ENCODE results near the gene LTBP4. TPM values are rescaled to one million over a fixed set of nuclear protein-coding genes. Genes with fewer than 3 reads are reported as not detected.

The LTBP4 gene
- total RNA-seq, 1 experiment from 2014 or later = 75.4 TPM

- ChIA-PET POLR2A (no interaction called here), CTCF (interaction anchor here (0.6 kb wide), 1 partner anchor 526 kb away, joined by 9 read pairs; no protein-coding TSS in a partner anchor)
- no peak for TF ChIP-seq POLR2AphosphoS5 (IDR thresholded peaks at IDR 0.05; ENCODE audit: low read depth, low read length)
- no peak for TF ChIP-seq SIN3A (IDR thresholded peaks at IDR 0.05; ENCODE audit: borderline replicate concordance, insufficient read depth, low read depth, low read length)
- no peak for TF ChIP-seq TCF7L2 (IDR thresholded peaks at IDR 0.05; ENCODE audit: low read depth, low read length)
- TF ChIP-seq, protein P1, sequence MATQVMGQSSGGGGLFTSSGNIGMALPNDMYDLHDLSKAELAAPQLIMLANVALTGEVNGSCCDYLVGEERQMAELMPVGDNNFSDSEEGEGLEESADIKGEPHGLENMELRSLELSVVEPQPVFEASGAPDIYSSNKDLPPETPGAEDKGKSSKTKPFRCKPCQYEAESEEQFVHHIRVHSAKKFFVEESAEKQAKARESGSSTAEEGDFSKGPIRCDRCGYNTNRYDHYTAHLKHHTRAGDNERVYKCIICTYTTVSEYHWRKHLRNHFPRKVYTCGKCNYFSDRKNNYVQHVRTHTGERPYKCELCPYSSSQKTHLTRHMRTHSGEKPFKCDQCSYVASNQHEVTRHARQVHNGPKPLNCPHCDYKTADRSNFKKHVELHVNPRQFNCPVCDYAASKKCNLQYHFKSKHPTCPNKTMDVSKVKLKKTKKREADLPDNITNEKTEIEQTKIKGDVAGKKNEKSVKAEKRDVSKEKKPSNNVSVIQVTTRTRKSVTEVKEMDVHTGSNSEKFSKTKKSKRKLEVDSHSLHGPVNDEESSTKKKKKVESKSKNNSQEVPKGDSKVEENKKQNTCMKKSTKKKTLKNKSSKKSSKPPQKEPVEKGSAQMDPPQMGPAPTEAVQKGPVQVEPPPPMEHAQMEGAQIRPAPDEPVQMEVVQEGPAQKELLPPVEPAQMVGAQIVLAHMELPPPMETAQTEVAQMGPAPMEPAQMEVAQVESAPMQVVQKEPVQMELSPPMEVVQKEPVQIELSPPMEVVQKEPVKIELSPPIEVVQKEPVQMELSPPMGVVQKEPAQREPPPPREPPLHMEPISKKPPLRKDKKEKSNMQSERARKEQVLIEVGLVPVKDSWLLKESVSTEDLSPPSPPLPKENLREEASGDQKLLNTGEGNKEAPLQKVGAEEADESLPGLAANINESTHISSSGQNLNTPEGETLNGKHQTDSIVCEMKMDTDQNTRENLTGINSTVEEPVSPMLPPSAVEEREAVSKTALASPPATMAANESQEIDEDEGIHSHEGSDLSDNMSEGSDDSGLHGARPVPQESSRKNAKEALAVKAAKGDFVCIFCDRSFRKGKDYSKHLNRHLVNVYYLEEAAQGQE (IDR thresholded peaks at IDR 0.05; ENCODE audit: insufficient read depth in 1 of 2, low read depth in 2 of 2, low read length in 1 of 2) = no peak
- TF ChIP-seq, protein P2, sequence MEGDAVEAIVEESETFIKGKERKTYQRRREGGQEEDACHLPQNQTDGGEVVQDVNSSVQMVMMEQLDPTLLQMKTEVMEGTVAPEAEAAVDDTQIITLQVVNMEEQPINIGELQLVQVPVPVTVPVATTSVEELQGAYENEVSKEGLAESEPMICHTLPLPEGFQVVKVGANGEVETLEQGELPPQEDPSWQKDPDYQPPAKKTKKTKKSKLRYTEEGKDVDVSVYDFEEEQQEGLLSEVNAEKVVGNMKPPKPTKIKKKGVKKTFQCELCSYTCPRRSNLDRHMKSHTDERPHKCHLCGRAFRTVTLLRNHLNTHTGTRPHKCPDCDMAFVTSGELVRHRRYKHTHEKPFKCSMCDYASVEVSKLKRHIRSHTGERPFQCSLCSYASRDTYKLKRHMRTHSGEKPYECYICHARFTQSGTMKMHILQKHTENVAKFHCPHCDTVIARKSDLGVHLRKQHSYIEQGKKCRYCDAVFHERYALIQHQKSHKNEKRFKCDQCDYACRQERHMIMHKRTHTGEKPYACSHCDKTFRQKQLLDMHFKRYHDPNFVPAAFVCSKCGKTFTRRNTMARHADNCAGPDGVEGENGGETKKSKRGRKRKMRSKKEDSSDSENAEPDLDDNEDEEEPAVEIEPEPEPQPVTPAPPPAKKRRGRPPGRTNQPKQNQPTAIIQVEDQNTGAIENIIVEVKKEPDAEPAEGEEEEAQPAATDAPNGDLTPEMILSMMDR (IDR thresholded peaks at IDR 0.05) = no peak
- peaks cover 12% of the 10 kb centered on the region for H3K4me1 ChIP-seq (ENCODE audit: control insufficient read depth, insufficient read depth, low read length)
- no peak overlapping the region for H3K27ac ChIP-seq (ENCODE audit: low read length)
- peak; percentile 3 for ATAC-seq
- BruUV-seq (replicated peaks) = no TSS peak
- H3K36me3 ChIP-seq (ENCODE audit: control insufficient read depth, insufficient read depth, low read length) = no peaks in the 10 kb centered on the region
- DNase-seq (ENCODE audit: low read depth, low spot score) = no peak
- peak overlapping the region; percentile 45 to 62 for H3K4me3 ChIP-seq (ENCODE audit: low read depth in 2 of 2, low read length in 2 of 2)
- H3K9me3 ChIP-seq (ENCODE audit: control insufficient read depth, insufficient read depth, low read depth, low read length) = no peaks in the 10 kb centered on the region
- intact Hi-C loops (cut with micrococcal nuclease; ENCODE audit: unreplicated experiment) = no loop called here
- in situ Hi-C loops (cut with HindIII; ENCODE audit: low pct_unique_long_range_greater_than_20kb, low sequenced_read_pairs) = no loop called here
- no peaks in the 10 kb centered on the region for H3K27me3 ChIP-seq (ENCODE audit: control insufficient read depth, insufficient read depth, low read length)
These were observed 3.0 kb downstream of the LTBP4 start for GRCh38 chr19:40604171-40604646.

DNA sequence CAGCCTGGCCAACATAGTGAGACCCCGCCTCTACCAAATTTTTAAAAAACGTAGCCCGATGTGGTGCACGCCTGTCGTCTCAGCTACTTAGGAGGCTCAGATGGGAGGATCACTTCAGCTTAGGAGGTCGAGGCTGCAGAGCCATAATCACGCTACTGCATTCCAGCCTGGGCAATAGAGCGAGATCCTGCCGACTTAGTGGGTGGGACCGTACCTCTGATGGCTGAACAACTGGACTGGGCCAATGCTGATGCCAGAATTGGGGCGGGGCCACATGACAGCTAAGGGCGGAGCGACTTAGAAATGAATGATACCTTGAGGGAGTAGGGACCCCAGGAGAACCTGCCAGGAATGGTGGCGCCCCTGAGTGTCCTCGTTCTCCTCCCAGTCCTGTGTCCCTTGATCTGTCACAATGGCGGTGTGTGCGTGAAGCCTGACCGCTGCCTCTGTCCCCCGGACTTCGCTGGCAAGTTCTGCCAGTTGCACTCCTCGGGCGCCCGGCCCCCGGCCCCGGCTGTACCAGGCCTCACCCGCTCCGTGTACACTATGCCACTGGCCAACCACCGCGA lies 3.6 kb downstream of the LTBP4 start:
- ChIA-PET CTCF (interaction anchor here (0.6 to 1.0 kb wide), 3 partner anchors 13 to 86 kb away, joined by 3 to 6 read pairs (median 4); partner anchors contain the start of gene NUMBL), POLR2A (interaction anchor here (1.0 kb wide), 1 partner anchor 184 kb away, joined by 11 read pairs; no protein-coding TSS in a partner anchor)
- H3K36me3 ChIP-seq (ENCODE audit: control insufficient read depth, insufficient read depth, low read length) = no peaks in the 10 kb centered on the region
- in situ Hi-C loops (cut with HindIII; ENCODE audit: low pct_unique_long_range_greater_than_20kb, low sequenced_read_pairs) = no loop called here
- intact Hi-C loops (cut with micrococcal nuclease; ENCODE audit: unreplicated experiment) = no loop called here
- H3K4me3 ChIP-seq (ENCODE audit: low read depth in 2 of 2, low read length in 2 of 2) = peak overlapping the region; percentile 41 to 62
- peak overlapping the region; percentile 61 for H3K27ac ChIP-seq (ENCODE audit: low read length)
- no peak for TF ChIP-seq TCF7L2 (IDR thresholded peaks at IDR 0.05; ENCODE audit: low read depth, low read length)
- no peak for TF ChIP-seq POLR2AphosphoS5 (IDR thresholded peaks at IDR 0.05; ENCODE audit: low read depth, low read length)
- TF ChIP-seq, protein P2 (IDR thresholded peaks at IDR 0.05) = no peak
- TF ChIP-seq, protein P1 (IDR thresholded peaks at IDR 0.05; ENCODE audit: insufficient read depth in 1 of 2, low read depth in 2 of 2, low read length in 1 of 2) = no peak
- TF ChIP-seq SIN3A (IDR thresholded peaks at IDR 0.05; ENCODE audit: borderline replicate concordance, insufficient read depth, low read depth, low read length) = no peak
- no TSS peak for BruUV-seq (replicated peaks)
- H3K27me3 ChIP-seq (ENCODE audit: control insufficient read depth, insufficient read depth, low read length) = no peaks in the 10 kb centered on the region
- DNase-seq (ENCODE audit: low read depth, low spot score) = no peak
- H3K9me3 ChIP-seq (ENCODE audit: control insufficient read depth, insufficient read depth, low read depth, low read length) = no peaks in the 10 kb centered on the region
- no peak for ATAC-seq
- H3K4me1 ChIP-seq (ENCODE audit: control insufficient read depth, insufficient read depth, low read length) = peaks cover 12% of the 10 kb centered on the region
